Activated naive CD4-positive, alpha-beta T cell treated with anti-CD3 and anti-CD28 coated beads for 36 hours (primary cell): Measurements from ENCODE around the gene ASCC2. TPM values are rescaled to one million over a fixed set of nuclear protein-coding genes. Genes with fewer than 3 reads are reported as not detected.

Experiments
- CTCF ChIA-PET: fragments of 350-600 bp; sonication (Branson Sonifier 250); formaldehyde crosslinking; loops from one replicate; lab custom pipeline; 2021; ENCODE audit warnings: antibody characterized with exemption; lab: Charles Lee
- DNase-seq: peaks from one replicate; pipeline ENCODE4 v3.0.0-alpha.2; 2020
- H3K27ac Mint-ChIP-seq: one replicate; pipeline ENCODE4 v1.8.0; 2021; ENCODE audit warnings: mild to moderate bottlenecking, mixed read lengths
- H3K27me3 Mint-ChIP-seq: one replicate; pipeline ENCODE4 v1.8.0; 2021; ENCODE audit warnings: low read depth, mixed read lengths
- H3K36me3 Mint-ChIP-seq: one replicate; pipeline ENCODE4 v1.8.0; 2021; ENCODE audit warnings: low read depth, mixed read lengths
- H3K4me1 Mint-ChIP-seq: one replicate; pipeline ENCODE4 v1.8.0; 2021; ENCODE audit warnings: low read depth, mixed read lengths
- H3K4me3 Mint-ChIP-seq: one replicate; pipeline ENCODE4 v1.8.0; 2021; ENCODE audit warnings: mild to moderate bottlenecking, moderate library complexity, mixed read lengths
- H3K9me3 Mint-ChIP-seq: one replicate; pipeline ENCODE4 v1.8.0; 2021; ENCODE audit warnings: mixed read lengths
- intact Hi-C: fragments of 100-400 bp; cut with micrococcal nuclease; formaldehyde crosslinking; loops from one replicate; pipeline ENCODE4 v1.15.1; 2023
- total RNA-seq, 2 experiments: library from RNA; stranded (reverse); gene quantifications; one replicate each; pipeline ENCODE4 v1.2.3, GENCODE V29; 2021

The ASCC2 gene
- total RNA-seq, 2 experiments from 2014 or later: 57.6 to 60.4 TPM

DNA sequence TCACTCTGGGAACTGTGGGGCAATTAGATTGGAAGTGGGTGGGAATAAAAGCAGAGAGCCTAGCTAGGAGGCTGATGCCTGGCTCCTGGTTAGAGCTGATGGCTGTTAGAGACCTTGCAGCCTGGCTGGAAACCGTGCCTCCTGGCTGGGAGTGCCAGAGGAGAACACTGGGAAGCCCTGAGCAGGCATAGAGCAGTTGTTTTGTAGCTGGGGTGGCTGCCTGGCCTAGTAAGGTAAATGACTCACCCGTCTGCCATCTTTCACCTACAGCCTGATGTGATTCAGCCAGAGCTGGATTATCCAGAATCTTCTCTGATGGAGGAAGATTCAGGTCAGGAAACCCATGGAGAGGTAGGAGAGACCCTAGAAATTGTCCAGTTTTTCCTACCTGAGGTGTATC lies 64.8 kb downstream of the ASCC2 start:
- Mint-ChIP-seq H3K4me3 (no peak overlapping the region), H3K27ac (no peak overlapping the region), H3K4me1 (peaks cover 11% of the 10 kb centered on the region), H3K27me3 (no peaks in the 10 kb centered on the region), H3K9me3 (no peaks in the 10 kb centered on the region), H3K36me3 (peaks cover 23% of the 10 kb centered on the region)
- DNase-seq: no peak
- intact Hi-C loops: no loop called here
- CTCF ChIA-PET: interaction anchor here (0.7 kb wide), 1 partner anchor 225 kb away, joined by 3 read pairs; no protein-coding TSS in a partner anchor

DNA sequence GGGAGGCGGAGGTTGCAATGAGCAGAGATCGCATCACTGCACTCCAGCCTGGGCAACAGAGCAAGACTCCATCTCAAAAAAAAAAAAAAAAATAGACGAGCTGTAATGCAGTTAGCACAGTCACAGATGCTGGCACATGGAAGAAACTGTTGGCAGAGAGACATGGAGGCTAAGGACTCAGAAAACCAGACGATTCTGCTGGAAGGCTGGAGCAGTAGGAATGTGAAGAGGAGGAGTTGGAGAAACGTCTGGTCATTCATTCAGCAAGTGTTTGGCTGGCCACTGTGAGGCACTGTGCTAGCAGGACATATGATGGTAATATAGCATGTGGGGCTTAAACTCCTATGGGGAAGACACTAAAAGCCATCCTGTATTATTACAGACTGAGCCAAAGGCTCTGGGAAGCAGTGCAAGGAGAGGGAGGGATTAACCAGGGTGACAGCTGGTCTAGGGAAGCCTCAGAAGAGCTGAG lies 65.9 kb downstream of the ASCC2 start:
- DNase-seq: no peak
- intact Hi-C loops: no loop called here
- H3K4me3 Mint-ChIP-seq: no peak overlapping the region
- peaks cover 16% of the 10 kb centered on the region for H3K4me1 Mint-ChIP-seq
- H3K9me3 Mint-ChIP-seq: no peaks in the 10 kb centered on the region
- CTCF ChIA-PET: interaction anchor here (0.5 to 0.8 kb wide), 2 partner anchors 63 to 377 kb away, joined by 3 to 5 read pairs; no protein-coding TSS in a partner anchor
- peaks cover 26% of the 10 kb centered on the region for H3K36me3 Mint-ChIP-seq
- no peak overlapping the region for H3K27ac Mint-ChIP-seq
- no peaks in the 10 kb centered on the region for H3K27me3 Mint-ChIP-seq

DNA sequence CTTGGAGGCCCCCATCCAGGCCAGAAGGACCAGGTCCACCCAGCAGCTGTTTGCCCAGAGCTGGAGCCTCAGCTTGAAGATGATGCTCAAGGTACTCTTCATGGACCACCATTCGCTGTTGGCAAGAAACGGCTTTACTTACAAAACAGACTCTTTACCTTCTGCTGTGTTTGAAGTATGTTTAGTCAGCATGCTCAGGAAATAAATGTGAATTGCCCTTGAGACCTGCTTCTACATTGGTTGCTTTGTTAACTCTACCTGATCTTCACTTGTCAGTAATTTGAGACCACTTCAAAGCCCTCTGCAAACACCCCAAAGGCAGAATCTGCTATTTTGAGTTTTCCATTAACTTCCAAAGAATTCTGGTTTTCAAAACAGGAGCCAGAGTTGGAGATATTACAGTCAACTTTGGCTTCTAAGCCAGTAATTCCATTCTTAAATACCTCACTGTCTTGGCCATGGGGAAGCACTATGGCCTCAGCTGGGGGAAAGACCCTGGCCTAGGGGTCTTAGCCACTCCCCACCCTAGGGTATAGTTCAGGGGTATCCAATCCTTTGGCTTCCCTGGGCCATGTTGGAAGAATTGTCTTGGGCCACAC lies 68.3 kb downstream of the ASCC2 start:
- no peak overlapping the region for H3K27ac Mint-ChIP-seq
- no peak overlapping the region for H3K4me3 Mint-ChIP-seq
- intact Hi-C loops: loop anchor here (5.0 kb wide), 2 partner anchors 317 to 497 kb away; partner anchors contain the start of gene OSM
- CTCF ChIA-PET: interaction anchor here (0.7 to 1.5 kb wide), 2 partner anchors 59 to 235 kb away, joined by 3 read pairs; no protein-coding TSS in a partner anchor
- peaks cover 25% of the 10 kb centered on the region for H3K4me1 Mint-ChIP-seq
- no peak for DNase-seq
- no peaks in the 10 kb centered on the region for H3K27me3 Mint-ChIP-seq
- peaks cover 26% of the 10 kb centered on the region for H3K36me3 Mint-ChIP-seq
- H3K9me3 Mint-ChIP-seq: no peaks in the 10 kb centered on the region

DNA sequence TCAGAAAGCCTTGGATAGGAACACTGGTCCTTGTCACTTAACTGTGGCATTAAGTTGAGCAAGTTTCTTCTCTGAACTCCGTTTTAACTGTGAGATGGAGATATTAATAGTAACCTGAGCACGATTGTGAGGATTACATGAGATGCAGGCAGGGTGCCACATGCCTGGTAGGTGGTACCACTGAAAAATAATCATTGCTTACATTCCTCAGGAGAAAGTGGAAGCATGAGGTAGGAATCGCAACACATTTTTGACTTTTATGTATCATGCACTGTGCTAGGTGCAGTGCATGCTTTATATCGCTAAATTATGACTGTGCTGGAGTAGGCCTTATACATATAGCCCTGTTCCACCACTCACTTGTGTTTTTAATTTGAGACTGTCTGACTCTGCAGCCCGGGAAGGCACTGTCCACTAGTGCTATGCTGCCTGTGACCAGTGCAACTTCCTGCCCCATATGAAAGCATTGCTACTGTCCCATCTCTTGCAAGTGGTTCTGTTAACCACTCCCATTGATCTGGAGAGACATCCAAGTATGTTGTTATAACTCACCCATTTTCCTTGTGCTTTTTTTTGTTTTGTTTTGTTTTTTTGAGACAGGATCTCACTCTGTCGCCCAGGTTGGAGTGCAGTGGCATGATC lies 69.9 kb downstream of the ASCC2 start:
- Mint-ChIP-seq H3K27ac (peak overlapping the region; percentile 5), H3K4me1 (peaks cover 33% of the 10 kb centered on the region), H3K27me3 (no peaks in the 10 kb centered on the region), H3K4me3 (peak overlapping the region; percentile 96), H3K9me3 (no peaks in the 10 kb centered on the region), H3K36me3 (peaks cover 26% of the 10 kb centered on the region)
- no peak for DNase-seq
- intact Hi-C loops: loop anchor here (5.0 kb wide), 2 partner anchors 319 to 499 kb away; partner anchors contain the start of gene OSM
- CTCF ChIA-PET: no interaction called here

DNA sequence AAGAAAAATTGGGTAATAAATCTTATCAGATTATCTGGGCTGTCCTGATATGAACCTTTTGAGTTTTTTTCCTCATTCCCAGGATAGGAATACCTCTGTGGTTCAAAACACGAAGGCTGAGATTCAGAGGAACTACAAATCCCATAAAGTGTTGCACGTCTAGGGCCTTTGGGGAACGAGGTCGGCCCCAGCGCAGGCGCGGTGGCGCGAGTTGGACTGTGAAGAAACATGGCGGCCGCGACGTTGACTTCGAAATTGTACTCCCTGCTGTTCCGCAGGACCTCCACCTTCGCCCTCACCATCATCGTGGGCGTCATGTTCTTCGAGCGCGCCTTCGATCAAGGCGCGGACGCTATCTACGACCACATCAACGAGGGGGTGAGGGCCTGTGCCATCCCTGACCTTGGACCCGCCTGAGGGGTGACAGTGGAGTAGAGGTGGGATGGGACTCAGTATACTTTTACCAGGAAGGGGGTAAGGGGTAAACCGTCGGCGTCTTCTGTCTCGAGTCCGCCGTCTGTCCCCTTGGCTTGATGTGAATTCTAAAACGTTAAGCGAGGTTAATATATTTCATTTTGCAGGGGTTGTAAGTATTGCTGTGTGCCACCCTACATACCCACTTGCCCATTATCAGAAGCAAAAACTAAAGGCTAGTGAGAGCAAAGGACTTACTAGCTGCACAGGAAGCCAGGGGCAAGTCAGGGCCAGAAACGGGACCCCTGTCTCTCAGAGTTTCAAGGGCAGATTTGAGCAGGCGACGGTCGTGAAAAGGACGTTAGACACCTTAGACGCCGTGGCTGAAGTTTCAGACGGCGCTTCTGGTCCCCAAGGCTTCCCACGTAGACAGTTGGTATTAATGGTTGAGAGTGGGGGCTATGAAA lies 70.7 kb downstream of the ASCC2 start, which contains the start of gene UQCR10:
Gene UQCR10, plus strand, starts transcription at position 199 of the 881 bp plus-strand sequence. Its CDS starts 30 bp downstream, at position 229.
- peaks cover 24% of the 10 kb centered on the region for H3K36me3 Mint-ChIP-seq
- H3K9me3 Mint-ChIP-seq: no peaks in the 10 kb centered on the region
- peaks cover 33% of the 10 kb centered on the region for H3K4me1 Mint-ChIP-seq
- intact Hi-C loops: loop anchor here (1.0 to 5.0 kb wide), 7 partner anchors 54 to 500 kb away; partner anchors contain the start of genes ASCC2, MTMR3, NF2 and OSM
- peak within 1 kb of the TSS; percentile 96 for H3K4me3 Mint-ChIP-seq
- CTCF ChIA-PET: interaction anchor here (1.2 kb wide), 1 partner anchor 238 kb away, joined by 3 read pairs; no protein-coding TSS in a partner anchor
- peak; percentile 94 for DNase-seq
- H3K27ac Mint-ChIP-seq: peak within 1 kb of the TSS; percentile 91
- H3K27me3 Mint-ChIP-seq: no peaks in the 10 kb centered on the region

DNA sequence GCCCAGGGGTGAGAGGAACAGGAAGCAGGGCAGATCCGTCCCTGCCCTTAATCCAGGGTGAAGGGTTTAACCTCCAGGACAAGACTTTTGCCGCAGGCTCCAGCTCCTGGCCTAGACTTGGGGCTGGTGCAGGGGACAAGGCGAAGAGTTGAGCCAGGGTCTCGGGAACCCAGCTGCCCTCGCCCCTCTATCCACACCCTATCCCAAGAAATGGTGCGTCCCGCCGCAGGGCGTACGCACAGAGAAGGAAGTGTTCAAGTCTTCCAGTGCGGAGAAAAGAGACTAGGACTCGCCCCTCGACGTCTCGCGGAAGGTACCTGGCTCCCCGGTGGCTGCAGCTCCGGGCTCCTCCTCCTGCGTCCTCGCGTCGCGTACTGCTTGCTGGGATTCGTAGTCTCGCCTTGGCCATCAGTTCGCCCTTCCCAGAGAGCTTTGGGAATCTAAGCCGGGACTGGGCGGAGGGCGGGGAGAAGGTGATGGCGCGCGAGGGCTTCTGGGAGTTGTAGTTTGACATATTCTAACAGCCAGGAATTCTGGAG lies 71.4 kb downstream of the ASCC2 start, which contains the start of gene ZMAT5:
Gene ZMAT5, minus strand, starts transcription at position 376 of the 539 bp plus-strand sequence. CDS start 18,463 bp downstream, outside the sequence.
- Mint-ChIP-seq H3K4me3 (peak within 1 kb of the TSS; percentile 96), H3K4me1 (peaks cover 33% of the 10 kb centered on the region), H3K9me3 (no peaks in the 10 kb centered on the region), H3K27me3 (no peaks in the 10 kb centered on the region), H3K27ac (peak within 1 kb of the TSS; percentile 91), H3K36me3 (peaks cover 21% of the 10 kb centered on the region)
- peak; percentile 97 for DNase-seq
- CTCF ChIA-PET: interaction anchor here (1.2 kb wide), 1 partner anchor 239 kb away, joined by 3 read pairs; no protein-coding TSS in a partner anchor
- intact Hi-C loops: loop anchor here (1.0 to 5.0 kb wide), 7 partner anchors 55 to 501 kb away; partner anchors contain the start of genes ASCC2, MTMR3, NF2 and OSM

DNA sequence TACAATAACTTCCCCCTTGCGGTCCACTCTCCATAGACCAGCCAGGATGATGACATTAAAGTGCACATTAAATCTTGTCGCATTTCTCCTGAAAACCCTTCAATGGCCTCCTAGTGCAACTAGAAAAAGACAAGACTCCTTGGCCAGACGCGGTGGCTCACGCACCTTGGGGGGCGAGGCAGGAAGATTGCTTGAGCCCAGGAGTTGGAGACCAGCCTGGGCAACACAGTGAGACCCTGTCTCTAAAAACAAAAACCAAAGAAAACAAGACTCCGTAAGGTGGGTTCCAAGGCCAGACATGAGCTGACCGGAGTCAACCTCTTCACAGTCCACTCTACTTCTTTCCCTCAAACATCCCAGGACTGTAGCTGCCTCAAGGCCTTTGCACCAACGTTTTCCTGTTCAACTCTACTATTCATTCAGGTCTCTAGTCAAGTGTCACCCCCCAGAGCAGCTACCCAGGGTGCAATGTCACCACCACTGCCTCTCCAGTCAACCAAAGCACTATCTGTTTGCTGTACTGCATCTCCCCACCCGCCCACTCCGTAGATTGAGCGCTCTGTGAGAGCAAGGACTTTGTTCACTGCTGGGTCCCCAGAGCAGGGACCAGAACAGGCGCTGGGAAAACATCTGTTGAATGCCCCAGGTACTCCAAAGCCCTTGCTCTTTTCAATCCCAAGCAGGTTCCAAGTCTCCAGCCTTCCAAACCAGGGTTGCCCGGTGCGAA lies 72.0 kb downstream of the ASCC2 start:
- no peaks in the 10 kb centered on the region for H3K9me3 Mint-ChIP-seq

DNA sequence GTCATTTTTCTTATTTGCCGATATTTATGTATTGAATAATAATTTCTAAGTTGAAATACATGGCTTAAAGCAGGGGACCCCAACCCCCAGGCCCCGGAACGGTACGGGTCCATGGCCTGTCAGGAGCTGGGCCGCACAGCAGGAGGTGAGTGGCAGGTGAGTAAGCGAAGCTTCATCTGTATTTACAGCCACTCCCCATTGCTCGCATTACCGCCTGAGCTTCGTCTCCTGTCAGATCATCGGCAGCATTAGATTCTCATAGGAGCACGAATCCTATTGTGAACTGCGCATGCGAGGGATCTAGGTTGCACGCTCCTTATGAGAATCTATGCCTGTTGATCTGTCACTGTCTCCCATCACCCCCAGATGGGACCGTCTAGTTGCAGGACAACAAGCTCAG lies 75.8 kb downstream of the ASCC2 start:
- peaks cover 17% of the 10 kb centered on the region for H3K4me1 Mint-ChIP-seq
- H3K27me3 Mint-ChIP-seq: no peaks in the 10 kb centered on the region
- no peaks in the 10 kb centered on the region for H3K36me3 Mint-ChIP-seq
- intact Hi-C loops: no loop called here
- CTCF ChIA-PET: no interaction called here
- H3K9me3 Mint-ChIP-seq: no peaks in the 10 kb centered on the region
- no peak overlapping the region for H3K27ac Mint-ChIP-seq
- H3K4me3 Mint-ChIP-seq: no peak overlapping the region
- no peak for DNase-seq

More for the DNA sequence above, 72.0 kb downstream of the ASCC2 start:
- H3K4me1 Mint-ChIP-seq: peaks cover 33% of the 10 kb centered on the region
- intact Hi-C loops: loop anchor here (5.0 kb wide), 2 partner anchors 321 to 501 kb away; partner anchors contain the start of gene OSM
- peak; percentile 50 for DNase-seq
- H3K27ac Mint-ChIP-seq: peak overlapping the region; percentile 91
- no peaks in the 10 kb centered on the region for H3K27me3 Mint-ChIP-seq
- peak overlapping the region; percentile 96 for H3K4me3 Mint-ChIP-seq
- H3K36me3 Mint-ChIP-seq: peaks cover 21% of the 10 kb centered on the region
- CTCF ChIA-PET: interaction anchor here (1.2 kb wide), 1 partner anchor 240 kb away, joined by 3 read pairs; no protein-coding TSS in a partner anchor

DNA sequence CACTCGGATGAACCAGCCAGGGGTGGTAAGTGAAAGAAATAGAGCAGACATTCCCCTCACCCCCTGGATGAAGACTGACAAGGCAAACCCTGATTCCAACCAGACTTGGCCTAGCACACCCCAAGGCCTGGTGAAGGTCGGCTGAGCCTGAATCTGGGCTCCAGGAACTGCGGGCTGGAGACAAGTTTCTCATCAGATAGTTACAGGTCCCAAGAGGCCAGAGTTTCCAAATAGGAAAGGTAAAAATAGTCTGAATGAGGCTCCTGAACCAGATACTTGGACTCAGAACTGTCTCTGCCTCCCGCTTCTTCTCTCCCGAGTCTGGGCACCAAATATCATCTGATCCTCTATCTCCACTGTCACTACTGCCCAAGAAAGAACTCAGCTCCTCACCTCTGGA lies 79.1 kb downstream of the ASCC2 start:
- intact Hi-C loops: no loop called here
- CTCF ChIA-PET: no interaction called here
- DNase-seq: no peak
- Mint-ChIP-seq H3K4me3 (no peak overlapping the region), H3K36me3 (no peaks in the 10 kb centered on the region), H3K9me3 (no peaks in the 10 kb centered on the region), H3K27ac (no peak overlapping the region), H3K27me3 (no peaks in the 10 kb centered on the region), H3K4me1 (peaks cover under 1% of the 10 kb centered on the region)

DNA sequence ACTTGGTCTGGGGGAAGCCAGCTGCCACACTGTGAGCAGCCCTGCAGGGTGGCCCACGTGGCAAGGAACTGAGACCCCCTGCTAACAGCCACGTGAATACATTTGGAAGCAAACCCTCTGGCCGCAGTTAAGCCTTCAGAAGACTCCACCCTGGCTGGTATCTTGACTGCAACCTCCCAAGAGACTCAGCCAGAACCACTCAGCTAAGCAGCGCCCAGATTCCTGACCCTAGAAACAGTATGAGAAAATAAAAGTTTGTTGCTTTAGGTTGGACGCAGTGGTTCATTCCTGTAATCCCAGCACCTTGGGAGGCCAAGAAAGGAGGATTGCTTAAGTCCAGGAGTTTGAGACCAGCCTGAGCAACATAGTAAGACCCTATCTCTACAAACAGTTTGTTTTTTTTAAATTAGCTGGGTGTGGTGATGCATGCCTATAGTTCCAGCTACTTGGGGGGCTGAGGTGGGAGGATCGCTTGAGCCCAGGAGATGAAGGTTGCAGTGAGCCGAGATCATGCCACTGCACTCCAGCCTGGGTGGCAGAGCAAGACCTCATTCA lies 79.9 kb downstream of the ASCC2 start:
- Mint-ChIP-seq H3K9me3 (no peaks in the 10 kb centered on the region), H3K27me3 (no peaks in the 10 kb centered on the region), H3K27ac (no peak overlapping the region), H3K4me1 (no peaks in the 10 kb centered on the region), H3K4me3 (no peak overlapping the region), H3K36me3 (no peaks in the 10 kb centered on the region)
- no peak for DNase-seq
- CTCF ChIA-PET: no interaction called here
- intact Hi-C loops: no loop called here

DNA sequence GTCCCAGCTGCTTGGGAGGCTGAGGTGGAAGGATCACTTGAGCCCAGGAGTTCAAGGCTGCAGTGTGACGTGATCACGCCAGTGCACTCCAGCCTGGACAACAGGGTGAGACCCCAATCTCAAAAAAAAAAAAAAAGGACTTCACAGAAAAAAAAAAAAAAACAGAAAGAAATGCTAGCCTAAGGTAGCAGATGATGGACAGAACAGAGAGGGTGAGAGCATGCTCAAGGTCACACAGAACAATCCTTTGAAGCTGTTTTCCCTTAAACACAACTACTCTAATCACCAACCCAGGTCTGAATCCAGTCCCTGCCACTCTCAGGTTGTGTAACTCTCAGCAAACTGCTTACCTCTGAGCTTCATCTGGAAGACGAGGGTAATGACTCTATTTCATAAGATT lies 81.0 kb downstream of the ASCC2 start:
- no peak overlapping the region for H3K4me3 Mint-ChIP-seq
- no peaks in the 10 kb centered on the region for H3K4me1 Mint-ChIP-seq
- no peaks in the 10 kb centered on the region for H3K9me3 Mint-ChIP-seq
- no peaks in the 10 kb centered on the region for H3K36me3 Mint-ChIP-seq
- CTCF ChIA-PET: no interaction called here
- intact Hi-C loops: no loop called here
- H3K27me3 Mint-ChIP-seq: no peaks in the 10 kb centered on the region
- no peak overlapping the region for H3K27ac Mint-ChIP-seq
- DNase-seq: no peak
